MM.1S (cell line): ENCODE data around the gene TRIM25.

Experiments used
- EZH2 ChIP-seq: fragments of 300-600 bp; sonication (generic); optimal IDR thresholded peaks from 2 replicates; pipeline ENCODE3; 2017; ENCODE audit warnings: low read depth, mild to moderate bottlenecking, antibody characterized with exemption, low read length, mixed read lengths
- EZH2phosphoT487 ChIP-seq: fragments of 300-600 bp; sonication (generic); IDR thresholded peaks from 2 replicates; pipeline ENCODE4 v1.6.1; 2018; ENCODE audit warnings: antibody characterized with exemption, low read length
- TF ChIP-seq, protein P1 (sequence below): fragments of 300-600 bp; sonication (generic); IDR thresholded peaks from 2 replicates; pipeline ENCODE4 v1.5.1; 2016; ENCODE audit warnings: antibody characterized with exemption, low read length, mixed read lengths

DNA sequence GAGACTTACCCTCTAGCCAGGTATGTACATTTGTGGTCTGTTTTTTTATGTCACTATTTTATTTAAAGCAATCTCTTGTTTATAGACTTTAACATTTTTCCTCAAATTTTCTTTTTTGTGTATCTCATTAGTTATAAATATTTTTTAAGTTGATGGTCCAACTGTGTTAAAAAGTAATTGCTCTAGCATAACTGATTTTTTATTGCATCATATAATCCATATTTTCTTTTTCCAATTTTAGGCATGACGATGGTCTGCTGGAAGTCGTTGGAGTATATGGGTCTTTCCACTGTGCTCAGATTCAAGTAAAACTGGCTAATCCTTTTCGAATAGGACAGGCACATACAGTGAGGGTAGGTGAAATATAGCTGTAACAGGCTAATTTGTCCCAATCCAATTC is 52.0 kb downstream of the TRIM25 start:
- TF ChIP-seq, protein P1, sequence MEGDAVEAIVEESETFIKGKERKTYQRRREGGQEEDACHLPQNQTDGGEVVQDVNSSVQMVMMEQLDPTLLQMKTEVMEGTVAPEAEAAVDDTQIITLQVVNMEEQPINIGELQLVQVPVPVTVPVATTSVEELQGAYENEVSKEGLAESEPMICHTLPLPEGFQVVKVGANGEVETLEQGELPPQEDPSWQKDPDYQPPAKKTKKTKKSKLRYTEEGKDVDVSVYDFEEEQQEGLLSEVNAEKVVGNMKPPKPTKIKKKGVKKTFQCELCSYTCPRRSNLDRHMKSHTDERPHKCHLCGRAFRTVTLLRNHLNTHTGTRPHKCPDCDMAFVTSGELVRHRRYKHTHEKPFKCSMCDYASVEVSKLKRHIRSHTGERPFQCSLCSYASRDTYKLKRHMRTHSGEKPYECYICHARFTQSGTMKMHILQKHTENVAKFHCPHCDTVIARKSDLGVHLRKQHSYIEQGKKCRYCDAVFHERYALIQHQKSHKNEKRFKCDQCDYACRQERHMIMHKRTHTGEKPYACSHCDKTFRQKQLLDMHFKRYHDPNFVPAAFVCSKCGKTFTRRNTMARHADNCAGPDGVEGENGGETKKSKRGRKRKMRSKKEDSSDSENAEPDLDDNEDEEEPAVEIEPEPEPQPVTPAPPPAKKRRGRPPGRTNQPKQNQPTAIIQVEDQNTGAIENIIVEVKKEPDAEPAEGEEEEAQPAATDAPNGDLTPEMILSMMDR: no peak
- no peak for TF ChIP-seq EZH2
- TF ChIP-seq EZH2phosphoT487: no peak
